Uterus (tissue), 2 donors: Measurements from ENCODE around the gene CRYL1.

Experiments
- POLR2A ChIP-seq, 2 donors: fragments of 450-650 bp; IDR thresholded peaks; one replicate each; pipeline ENCODE4 v1.6.1; 2016; ENCODE audit warnings: antibody characterized with exemption in 2 of 2, mild to moderate bottlenecking in 1 of 2, moderate library complexity in 1 of 2
- TF ChIP-seq, protein P1 (sequence below), 4 experiments: fragments of 200-600 bp in 2 of 4; fragments of 450-650 bp in 2 of 4; sonication (generic) in 2 of 4; IDR thresholded peaks; one replicate each; pipeline ENCODE4 v1.5.1; 2016 to 2019; ENCODE audit warnings: antibody characterized with exemption in 4 of 4, mild to moderate bottlenecking in 2 of 4, moderate library complexity in 1 of 4

DNA sequence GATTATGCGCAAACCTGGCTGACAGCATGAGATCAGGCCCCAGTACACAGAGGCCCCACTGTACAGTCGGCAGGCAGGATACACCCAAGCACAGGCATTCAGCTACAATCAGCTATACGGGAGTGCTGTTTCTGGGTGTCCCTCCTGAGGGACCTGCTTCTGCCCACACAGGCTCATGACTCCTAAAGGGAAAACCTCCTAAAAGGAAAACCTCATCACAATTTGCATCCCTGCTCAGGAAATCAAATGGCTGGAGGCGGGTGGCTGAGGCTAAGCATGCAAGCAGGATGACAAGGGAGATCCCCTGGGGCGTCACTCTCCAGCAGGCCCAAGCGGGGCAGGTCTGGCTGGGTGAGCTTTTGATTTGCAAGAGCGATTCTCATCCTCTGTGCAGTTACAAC is 99.8 kb downstream of the CRYL1 start:
- TF ChIP-seq, protein P1, sequence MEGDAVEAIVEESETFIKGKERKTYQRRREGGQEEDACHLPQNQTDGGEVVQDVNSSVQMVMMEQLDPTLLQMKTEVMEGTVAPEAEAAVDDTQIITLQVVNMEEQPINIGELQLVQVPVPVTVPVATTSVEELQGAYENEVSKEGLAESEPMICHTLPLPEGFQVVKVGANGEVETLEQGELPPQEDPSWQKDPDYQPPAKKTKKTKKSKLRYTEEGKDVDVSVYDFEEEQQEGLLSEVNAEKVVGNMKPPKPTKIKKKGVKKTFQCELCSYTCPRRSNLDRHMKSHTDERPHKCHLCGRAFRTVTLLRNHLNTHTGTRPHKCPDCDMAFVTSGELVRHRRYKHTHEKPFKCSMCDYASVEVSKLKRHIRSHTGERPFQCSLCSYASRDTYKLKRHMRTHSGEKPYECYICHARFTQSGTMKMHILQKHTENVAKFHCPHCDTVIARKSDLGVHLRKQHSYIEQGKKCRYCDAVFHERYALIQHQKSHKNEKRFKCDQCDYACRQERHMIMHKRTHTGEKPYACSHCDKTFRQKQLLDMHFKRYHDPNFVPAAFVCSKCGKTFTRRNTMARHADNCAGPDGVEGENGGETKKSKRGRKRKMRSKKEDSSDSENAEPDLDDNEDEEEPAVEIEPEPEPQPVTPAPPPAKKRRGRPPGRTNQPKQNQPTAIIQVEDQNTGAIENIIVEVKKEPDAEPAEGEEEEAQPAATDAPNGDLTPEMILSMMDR (IDR thresholded peaks at IDR 0.05) = no peak
- no peak for TF ChIP-seq POLR2A (IDR thresholded peaks at IDR 0.05)
